Measurements from ENCODE around the gene GAL3ST2.
"Not testable (repeated sequence)": the region's sequence is repeated elsewhere in the genome, so short reads cannot be mapped to it uniquely, and the experiment has no call there.

The GAL3ST2 gene

DNA sequence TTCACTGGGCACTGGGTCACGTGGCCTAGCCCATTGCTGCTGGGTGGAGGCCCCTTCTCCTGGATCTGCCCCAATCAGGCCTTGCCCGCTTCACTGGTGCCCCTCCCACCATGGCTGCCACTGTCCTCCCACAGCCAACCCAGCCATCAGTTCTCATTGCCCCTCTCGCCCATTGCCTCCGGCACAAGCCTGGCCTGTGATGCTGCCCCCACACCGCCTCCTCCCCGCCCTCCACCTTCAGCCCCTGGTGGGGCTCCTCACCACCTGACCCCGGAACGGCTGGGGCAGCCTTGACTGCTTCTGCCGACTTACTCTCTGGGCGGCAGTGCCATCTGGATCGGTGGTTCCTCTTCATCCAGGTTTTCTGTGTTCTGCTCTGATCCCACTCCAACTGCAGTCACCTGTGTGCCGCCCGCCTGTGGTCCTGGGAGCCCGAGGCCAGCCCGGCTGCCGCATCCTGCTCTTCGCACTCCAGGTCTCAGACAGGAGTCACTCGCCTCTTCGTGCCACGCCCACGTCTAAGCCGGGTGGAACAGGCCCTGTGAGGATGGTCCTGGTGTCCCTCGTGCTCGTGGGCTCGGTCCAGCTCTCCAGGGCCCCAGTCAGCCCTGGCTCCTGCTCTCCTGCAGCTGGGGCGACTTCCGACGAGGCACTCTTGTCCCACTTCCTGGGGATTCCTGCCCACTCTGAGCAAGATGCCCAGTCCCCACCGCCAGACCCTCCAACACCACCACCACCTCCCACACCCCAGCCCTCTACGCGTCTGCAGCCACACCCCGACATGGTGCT, 28.0 kb upstream of the GAL3ST2 start:
- no peak for DNase-seq (ENCODE audit: low read depth, low spot score)

DNA sequence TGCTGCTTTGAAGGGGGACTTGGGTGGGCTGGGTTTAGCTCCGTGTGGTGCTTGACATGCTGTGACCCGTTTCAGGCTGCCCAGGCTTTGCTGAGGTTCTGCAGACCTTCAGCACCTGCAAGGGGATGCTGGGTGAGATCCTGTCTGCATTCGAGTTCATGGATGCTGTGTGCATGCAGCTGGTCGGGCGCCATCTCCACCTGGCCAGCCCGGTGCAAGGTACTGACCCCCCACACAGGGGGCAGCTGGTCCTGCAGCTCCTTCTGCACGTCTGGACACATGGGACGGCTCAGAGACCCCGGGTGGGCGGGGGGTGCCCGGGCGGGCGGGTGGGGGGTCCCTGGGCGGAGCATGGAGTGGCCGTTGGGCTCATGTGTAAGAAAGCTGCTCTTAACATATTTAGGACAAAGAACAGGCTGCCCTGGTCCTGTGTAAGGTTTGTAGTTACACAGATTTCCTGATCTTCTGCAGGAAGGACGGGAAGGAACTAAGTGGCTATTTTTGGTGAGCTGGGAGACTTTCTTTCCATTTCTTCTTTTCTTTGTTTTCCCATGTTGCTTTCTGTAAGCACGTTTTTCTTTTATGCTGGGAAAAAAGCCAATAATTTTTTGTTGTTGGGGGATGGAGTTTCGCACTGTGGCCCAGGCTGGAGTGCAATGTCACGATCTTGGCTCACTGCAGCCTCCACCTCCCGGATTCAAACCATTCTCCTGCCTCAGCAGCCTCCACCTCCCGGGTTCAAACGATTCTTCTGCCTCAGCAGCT, 26.4 kb upstream of the GAL3ST2 start:
- no peak for DNase-seq (ENCODE audit: low read depth, low spot score)

DNA sequence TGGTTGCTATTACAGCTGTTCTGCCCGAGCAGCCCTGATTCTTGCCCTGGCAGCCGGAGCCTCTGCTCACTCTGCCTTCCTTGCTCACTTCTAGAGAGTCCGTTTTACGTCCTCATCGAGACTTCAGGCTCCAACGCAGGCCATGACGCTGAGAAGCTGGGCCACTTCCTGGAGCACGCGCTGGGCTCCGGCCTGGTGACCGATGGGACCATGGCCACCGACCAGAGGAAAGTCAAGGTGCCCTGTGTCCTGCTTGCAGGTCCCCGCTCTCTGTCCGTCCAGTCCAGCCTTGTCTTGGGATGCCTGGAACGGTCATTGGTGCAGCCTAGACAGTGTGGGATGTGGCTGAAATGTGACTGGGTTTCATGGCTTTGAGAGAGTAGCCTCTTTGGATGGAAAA, 25.5 kb upstream of the GAL3ST2 start:
- DNase-seq (ENCODE audit: low read depth, low spot score) = no peak

DNA sequence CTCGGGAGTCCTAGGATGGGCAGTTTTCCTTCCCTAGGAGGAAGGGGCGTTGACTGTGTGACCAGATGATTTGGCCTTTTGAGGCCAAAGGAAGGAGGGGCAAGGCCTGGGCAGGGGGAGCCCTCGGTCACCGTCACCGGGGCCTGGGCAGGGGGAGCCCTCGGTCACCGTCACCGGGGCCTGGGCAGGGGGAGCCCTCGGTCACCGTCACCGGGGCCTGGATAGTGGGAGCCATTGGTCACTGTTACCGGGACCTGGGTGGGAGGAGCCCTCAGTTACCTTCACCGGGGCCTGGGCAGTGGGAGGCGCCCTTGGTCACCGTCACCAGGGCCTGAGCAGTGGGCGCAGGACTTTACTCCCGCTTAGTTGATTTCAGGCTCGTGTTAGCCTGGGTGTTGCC, 24.8 kb upstream of the GAL3ST2 start:
- no peak for DNase-seq (ENCODE audit: low read depth, low spot score)

DNA sequence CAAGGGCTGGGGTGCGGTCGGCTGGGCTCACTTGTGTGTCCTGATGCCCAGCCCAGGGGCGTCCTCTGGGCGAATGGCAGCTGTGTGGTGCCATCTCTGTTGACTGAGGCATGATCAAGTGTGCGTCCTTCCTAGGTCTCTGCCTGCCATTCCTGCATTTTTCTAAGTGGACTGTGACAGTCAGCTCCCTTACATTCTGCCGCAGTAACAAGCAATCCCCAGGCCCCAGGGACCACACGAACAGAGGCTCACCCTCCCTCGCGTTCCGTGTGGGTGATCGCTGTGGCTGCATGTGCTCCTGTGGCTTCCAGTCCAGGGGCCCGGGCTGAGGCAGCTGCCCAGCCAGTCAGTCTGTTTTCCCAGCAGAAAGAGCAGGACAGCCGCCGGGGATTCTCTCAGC, 24.4 kb upstream of the GAL3ST2 start:
- no peak for DNase-seq (ENCODE audit: low read depth, low spot score)

DNA sequence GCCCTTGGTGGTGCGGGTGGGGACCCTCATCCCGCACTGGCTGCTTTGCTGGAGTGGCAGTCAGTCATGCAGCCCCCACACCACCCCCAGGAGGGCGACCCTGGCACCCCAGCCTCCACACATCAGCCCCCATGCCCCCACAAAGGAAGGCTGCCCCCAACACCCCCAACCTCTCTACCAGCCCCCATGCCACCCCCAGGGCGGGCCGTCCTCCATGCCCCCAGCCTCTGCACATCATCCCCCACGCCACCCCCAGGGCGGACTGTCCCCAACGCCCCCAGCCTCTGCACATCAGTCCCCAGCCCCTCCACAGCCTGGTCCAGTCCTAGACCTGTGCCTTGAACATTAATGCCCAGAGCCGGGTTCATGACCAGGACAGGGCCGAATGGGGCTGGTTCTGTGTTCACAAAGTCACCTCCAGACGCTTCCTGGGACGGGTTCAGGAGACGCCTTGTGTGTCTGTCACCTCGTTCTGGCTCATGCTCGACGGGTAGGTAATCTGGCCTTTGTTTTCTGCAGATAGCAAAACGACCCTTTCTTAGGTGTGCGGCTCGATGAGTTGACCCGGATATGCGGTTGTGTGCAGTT, 23.8 kb upstream of the GAL3ST2 start:
- no peak for DNase-seq (ENCODE audit: low read depth, low spot score)

DNA sequence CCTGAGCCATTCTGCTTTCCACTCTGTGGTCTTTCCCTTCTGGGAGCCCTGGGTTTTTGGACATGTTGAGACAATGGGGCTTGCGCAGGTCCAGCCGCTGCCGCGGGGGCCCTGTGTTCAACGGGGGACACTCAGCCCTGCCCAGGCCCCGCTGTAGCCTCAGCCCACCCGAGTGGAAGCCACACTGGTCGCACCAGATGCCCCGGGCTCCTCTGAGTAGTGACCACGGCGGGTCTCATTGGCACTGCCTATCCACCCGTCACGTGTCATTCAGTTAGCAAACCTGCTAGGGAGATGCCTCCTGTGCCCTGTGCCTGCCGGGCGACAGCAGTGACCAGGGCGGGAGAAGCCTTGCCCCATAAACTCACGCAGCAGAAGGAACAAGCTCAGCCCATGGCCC, 23.1 kb upstream of the GAL3ST2 start:
- DNase-seq (ENCODE audit: low read depth, low spot score) = no peak

DNA sequence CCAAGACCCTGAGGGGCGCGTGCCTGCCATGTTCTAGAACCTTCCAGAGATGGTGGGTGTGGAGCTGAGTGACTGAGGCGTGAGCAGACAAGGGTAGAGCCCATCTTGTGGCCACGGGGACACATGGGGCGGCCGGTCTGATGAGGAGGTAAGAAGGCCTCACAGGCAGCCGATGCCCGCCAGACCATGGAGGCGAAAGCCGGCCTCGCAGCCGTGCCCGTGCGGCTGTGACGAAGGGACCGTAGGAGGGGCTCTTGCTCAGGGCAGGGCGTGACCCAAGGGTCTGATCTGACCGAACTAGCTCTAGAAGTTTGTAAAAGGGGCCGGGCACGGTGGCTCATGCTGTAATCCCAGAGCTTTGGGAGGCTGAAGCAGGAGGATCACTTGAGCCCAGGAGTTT, 22.6 kb upstream of the GAL3ST2 start:
- DNase-seq (ENCODE audit: low read depth, low spot score) = no peak

DNA sequence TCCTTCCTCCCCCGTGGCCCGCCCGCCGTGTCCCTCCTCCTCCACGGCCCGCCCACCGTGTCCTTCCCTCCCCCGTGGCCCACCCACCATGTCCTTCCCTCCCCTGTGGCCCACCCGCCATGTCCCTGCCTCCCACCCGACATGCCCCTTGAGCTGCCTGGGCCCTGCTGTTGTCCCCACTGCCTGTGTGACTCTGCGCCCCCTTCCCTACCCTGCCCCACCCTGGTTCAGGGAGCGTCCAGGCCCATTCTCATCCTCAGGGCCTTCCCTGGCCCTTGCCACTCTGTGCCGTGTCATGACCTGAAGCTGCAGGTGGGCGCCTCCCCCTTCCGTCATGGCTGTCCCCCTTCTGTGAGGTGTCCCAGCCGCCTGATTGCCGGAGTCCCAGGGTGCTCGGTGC, 21.5 kb upstream of the GAL3ST2 start:
- no peak for DNase-seq (ENCODE audit: low read depth, low spot score)

DNA sequence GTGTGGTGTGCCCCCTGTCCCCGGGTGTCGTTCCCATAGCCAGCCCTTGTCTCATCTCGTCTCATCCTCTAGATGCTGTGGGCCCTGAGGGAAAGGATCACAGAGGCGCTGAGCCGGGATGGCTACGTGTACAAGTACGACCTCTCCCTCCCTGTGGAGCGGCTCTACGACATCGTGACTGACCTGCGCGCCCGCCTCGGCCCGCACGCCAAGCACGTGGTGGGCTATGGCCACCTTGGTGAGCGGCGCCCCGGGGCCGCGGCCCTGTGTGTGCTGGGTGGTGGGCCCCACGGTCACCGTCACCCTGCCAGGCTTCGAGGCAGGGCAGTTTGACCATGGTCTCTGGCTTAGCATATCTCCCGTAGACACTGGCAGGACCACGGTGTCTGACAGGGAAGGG, 20.8 kb upstream of the GAL3ST2 start:
- DNase-seq (ENCODE audit: low read depth, low spot score) = no peak

DNA sequence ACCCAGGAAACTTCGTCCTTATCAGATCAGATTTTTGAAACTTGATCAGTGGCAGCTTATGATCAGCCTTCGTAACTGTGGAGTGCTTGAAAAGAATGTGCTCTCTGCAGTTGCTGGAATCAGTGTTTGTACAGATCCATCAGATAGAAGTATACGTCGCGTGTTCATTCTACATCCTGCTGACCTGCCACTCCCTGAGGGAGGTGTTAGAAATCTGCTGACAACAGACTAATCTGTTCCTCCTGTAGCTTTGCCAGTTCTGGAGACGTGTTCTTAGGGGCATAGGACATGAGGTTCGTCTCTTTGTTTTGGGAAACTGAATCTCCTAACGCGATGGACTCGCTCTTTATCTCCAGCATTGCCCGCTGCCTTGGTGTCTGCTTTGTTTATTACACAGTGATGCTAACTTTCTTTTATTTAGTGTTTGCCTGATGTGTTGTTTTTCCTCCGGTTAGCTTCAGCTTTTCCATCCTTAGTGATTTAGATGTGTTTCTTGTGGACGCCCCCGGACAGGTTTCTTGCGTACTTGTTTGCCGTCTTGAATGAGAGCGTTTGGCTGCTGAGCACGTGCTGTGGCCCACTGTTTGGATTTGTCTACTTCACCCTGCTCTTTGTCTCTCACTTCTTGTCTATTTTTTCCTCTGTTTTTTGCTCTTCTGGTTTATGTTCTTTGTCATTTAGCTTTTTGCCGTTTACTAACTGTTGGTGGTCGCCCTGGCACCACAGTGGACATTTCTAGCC, 17.4 kb upstream of the GAL3ST2 start:
- DNase-seq (ENCODE audit: low read depth, low spot score) = no peak

DNA sequence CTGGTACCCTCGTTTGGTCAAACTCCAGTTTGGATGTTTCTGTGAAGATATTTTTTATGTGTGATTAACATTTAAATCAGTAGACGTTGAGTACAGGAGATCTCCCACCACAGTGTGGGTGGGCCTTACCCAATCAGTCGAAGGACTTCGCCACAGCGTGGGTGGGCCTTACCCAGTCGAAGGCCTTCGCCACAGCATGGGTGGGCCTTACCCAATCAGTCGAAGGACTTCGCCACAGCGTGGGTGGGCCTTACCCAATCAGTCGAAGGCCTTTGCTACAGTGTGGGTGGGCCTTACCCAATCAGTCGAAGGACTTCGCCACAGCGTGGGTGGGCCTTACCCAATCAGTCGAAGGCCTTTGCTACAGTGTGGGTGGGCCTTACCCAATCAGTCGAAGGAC, 16.7 kb upstream of the GAL3ST2 start:
- not testable (repeated sequence) for DNase-seq (ENCODE audit: low read depth, low spot score)

DNA sequence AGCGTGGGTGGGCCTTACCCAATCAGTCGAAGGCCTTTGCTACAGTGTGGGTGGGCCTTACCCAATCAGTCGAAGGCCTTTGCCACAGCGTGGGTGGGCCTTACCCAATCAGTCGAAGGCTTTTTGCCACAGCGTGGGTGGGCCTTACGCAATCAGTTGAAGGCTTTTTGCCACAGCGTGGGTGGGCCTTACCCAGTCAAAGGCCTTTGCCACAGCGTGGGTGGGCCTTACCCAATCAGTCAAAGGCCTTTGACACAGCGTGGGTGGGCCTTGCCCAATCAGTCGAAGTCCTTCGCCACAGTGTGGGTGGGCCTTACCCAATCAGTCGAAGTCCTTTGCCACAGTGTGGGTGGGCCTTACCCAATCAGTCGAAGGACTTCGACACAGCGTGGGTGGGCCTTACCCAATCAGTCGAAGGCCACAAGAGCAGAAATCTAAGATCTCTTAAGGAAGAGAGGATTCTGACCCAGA, 16.3 kb upstream of the GAL3ST2 start:
- DNase-seq (ENCODE audit: low read depth, low spot score) = no peak

DNA sequence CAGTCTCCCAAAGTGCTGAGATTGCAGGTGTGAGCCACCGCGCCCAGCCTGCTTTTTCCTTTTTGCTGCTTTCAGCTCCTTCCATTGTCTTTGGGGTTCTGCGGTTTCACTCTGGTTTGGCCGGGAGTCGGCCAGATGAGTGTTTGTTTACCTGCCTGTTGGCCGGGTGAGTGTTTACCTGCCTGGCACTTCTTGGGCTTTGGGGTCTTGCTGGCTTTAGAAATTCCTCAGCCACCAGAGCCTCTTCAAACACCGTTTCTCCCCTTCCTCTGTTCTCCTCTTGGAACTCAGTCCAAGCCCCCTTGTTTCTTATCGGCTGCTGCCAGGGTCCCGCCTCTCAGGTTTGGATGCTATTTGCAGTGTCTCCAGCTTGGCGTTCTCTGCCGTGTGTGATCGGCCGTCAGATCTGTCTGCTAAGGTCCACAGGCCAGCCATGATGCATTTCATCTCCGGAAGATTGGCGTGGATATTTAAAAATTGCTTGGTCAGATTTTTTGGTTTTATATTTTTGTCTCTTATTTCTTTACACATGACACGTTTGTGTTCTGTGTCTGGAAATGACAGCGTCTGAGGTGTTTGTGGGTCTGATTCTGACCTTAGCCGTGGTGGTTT, 14.2 kb upstream of the GAL3ST2 start:
- DNase-seq (ENCODE audit: low read depth, low spot score) = no peak

DNA sequence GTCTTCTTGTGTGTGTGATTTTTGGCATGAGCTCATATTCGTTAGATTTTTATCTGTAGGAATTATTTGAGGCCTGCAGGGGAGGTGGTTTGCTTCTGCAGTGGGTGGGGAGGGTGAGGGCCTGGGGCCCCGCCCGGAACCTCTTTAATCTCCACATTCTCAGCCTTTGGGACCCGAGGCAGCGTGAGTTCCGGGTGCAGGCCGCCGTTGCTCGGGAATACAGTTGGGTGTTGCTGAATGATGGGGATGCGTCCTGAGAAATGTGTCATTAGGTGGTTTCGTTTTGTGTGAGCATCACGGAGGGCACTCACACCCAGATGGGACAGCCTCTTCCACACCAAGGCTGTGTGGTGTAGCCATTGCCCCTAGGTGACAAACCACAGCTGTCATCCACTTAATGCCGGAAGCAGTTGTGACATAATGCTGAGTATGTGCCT, 13.7 kb upstream of the GAL3ST2 start:
- no peak for DNase-seq (ENCODE audit: low read depth, low spot score)

DNA sequence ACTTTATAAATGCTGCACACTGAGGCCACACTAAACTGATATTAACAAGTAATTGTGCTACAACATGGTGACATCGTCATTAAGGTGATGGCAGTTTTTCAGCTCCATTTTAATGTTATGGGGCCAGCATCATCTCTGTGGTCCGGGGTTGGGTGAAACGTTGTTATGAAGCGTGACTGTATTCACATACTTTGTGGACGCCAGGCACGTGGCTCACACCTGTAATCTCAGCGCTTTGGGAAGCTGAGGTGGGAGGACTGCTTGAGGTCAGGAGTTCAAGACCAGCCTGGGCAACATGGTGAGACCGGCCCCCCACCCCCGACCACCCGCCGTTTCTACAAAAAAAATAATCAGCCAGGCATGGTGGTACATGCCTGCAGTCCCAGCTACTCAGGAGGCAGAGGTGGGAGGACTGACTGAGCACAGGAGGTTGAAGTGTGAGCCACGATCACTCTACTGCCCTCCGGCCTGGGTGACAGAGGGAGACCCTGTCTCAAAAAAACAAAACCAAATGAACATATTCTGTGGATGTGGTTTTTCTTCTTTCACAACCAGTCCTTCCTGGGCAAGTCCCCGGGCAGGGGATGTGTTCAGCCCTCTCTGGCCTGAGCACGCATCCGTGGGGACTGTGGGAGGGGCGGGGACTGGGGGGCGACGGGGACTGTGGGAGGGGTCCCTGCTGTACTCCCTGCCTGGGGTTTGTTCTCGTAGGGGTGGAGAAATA, 12.9 kb upstream of the GAL3ST2 start:
- no peak for DNase-seq (ENCODE audit: low read depth, low spot score)

DNA sequence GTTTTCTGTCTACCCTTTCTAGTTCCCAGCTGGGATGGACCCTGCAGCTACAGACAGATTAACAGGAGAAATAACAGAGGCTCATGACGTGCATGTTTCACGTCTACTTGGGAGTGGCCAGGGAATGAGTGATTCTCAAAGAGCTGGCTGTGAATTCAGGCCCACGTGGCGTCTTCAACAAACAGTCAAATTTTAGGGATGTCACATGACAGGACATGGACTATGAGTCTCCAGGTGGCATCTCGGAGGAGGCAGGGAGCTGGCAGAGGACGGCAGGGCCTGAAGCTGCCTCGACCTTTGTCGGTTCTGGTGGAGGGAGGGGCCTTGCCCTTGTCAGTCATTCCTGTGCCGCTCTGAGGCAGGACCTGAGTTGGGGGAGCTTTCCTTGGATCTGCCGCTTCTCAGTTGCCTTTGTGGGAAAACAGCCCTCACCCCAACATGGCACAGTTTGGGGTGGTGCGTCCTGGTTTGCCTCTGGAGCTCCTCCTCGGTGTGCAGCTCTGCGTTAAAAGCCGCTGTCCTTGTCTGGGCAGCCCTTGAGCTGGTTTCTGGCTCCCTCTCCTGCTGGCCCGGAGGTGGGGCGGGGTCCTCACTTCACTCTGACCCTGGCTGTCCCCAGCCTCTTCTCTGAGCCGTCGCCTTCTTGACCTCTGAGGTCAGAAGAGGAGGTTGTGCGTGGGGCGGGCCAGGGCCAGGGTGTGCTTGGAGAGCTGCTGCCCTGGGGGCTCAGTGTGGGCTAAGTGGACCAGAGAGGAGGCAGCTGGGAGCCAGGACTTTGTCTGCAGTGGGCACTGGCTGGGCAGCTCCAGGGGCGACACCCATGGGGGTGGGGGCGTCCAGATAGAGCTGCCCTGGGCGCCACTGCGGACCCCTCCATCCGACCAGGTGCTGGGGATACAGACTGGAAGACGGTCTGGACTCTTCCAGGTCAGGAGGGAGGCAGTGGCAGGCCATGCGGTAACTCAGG, 12.1 kb upstream of the GAL3ST2 start:
- no peak for DNase-seq (ENCODE audit: low read depth, low spot score)

DNA sequence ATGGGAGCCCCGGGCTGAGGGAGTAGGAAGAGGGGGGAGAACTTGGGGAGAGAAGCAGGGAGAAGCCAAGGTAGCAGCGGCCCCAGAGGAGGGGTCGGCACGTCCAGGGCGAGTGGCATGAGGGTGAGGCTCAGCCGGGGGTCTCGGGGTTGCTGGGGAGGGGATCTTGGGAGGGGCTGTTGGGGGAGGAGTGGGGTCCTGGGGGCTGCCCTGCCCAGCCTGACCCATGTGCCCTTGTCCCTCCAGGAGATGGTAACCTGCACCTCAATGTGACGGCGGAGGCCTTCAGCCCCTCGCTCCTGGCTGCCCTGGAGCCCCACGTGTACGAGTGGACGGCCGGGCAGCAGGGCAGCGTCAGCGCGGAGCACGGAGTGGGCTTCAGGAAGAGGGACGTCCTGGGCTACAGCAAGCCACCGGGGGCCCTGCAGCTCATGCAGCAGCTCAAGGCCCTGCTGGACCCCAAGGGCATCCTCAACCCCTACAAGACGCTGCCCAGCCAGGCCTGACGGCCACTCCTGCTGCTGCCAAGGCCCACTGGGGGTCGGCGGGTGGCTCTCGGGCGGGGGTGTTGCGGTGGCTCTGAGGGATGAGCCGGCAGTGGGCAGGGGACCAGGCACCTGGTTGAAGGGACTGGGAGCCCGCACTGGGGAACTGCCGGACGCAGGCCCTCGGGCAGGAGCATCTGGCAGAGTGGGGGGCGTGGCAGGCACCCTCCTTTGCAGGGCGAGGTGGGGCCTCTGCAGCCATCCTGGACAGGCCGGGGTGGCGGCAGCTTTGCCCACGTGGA, 9.0 kb upstream of the GAL3ST2 start:
- no peak for DNase-seq (ENCODE audit: low read depth, low spot score)

DNA sequence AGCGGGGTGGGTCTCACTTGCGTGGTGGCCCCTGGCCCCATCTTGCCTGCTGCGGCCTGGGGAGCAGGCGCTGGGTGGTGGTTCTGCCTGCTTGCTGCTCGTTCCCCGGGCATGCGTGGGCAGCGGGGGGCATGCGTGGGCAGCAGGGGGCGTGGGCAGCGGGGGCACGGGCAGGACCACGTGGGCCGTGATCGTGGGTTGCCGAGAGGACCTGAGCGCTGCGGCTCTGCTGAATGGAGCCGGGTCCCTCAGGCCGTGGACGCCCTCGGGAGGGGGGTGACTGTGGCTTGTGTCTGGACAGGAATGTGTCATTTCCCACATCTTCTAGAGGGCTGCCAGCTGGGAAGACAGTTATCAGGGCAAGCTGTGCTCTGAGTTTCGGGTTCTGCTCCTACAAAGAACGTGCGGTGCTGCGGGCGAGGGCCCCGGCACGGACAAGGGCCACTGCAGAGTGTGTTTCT, 8.3 kb upstream of the GAL3ST2 start:
- DNase-seq (ENCODE audit: low read depth, low spot score) = no peak
